Activated CD4-positive, alpha-beta T cell treated with anti-CD3 and anti-CD28 coated beads, Interleukin-2, amount 50 U/mL, for 1 hour (primary cell): ENCODE results near the gene FAM53B.

ENCODE experiments used
- DNase-seq: peaks from one replicate; pipeline ENCODE4 v3.0.0-alpha.2; 2020

FAM53B gene

DNA sequence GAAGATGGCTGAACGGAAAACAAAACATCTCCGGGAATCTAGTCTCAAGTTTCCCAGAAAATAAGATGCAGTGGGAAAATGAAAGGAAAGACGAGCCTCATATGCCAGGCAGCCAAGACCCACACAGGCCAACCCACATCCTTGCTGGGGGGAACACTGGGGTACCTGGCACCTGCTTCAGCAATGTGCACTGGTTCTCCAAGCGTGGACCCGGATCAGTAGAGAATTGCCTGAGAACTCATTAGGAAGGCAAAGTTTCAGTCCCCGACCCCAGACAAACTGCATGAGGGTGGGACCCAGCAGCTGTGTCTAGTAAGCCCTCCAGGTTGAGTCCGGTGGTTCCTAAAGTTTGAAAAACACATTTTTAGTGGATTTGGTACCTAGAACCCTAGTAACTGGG lies 18.4 kb downstream of the FAM53B start:
- no peak for DNase-seq

DNA sequence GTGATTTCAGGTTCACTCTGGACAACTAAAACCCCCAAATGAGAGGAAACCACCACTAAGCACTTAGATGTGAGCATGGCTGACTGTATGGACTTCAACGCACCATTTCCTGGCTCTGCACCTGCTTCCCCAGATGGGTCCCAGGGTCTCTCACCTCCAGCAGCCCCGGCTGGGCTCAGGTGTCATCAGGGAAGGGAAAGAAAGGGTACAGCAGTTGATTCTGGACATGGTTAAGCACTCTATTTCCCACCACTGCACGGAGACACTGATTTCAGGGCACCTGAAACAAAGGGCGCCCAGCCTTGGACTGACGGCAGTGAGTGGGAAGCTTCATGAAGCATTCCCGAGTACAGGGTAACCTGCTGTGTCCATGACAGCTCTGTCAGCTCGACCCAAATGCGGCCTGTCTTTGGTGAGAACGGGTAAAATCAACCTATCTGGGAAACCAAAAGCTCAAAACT lies 19.0 kb downstream of the FAM53B start:
- DNase-seq, result no peak

DNA sequence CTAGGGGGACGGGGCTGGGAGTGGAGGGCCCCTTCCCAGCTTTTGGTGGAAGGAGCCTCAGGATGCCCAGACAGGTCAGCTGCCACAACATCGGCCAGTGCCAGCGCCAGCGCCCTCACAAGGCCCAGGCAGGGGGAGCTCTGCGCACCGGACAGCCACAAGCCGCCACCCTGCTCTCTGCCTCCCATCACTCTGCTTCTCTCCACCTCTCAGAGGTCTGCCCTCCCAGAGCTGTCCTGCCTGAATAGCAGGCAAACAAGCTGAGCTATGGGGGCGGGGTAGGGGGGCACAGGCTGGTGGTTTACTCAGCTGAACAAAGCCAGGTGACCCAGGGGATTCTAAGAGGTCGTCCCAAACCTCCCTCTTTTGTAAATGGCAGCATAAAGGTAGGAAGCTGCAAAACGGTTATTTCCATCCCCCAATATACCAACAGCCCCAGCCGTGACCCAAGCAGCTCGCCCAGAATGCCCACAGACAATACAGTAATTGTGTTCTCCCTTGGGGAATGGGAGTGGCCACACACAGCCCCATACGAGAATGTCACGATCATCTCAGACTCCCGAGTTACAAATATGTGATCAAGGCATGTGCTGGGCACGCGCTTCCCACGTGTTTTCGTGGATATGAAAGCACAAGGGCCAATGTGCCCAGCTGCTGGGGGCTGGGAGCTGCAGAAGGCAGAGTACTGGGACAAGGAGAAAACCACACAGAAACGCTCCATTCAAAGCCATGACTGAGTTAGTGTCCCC lies 19.7 kb downstream of the FAM53B start:
- no peak for DNase-seq

DNA sequence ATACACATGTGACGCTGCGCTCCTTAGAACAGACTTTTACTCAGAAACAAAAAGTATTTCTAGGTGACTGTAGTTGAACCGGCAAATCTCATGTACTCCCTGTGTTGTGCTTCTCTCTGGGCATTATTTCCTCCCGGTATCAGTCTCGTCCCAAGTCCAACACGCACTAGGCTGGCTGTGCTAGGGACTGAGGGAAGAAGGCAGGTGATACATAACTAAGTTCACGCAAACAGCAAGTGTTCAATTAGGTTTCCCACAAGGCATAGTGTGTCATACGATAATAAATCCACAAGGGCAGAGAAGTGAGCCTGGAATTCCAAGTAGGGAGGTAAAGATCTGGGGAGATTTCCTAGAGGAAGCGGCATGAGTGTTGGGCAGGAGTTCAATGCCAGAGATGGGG lies 20.4 kb downstream of the FAM53B start:
- DNase-seq, result no peak

DNA sequence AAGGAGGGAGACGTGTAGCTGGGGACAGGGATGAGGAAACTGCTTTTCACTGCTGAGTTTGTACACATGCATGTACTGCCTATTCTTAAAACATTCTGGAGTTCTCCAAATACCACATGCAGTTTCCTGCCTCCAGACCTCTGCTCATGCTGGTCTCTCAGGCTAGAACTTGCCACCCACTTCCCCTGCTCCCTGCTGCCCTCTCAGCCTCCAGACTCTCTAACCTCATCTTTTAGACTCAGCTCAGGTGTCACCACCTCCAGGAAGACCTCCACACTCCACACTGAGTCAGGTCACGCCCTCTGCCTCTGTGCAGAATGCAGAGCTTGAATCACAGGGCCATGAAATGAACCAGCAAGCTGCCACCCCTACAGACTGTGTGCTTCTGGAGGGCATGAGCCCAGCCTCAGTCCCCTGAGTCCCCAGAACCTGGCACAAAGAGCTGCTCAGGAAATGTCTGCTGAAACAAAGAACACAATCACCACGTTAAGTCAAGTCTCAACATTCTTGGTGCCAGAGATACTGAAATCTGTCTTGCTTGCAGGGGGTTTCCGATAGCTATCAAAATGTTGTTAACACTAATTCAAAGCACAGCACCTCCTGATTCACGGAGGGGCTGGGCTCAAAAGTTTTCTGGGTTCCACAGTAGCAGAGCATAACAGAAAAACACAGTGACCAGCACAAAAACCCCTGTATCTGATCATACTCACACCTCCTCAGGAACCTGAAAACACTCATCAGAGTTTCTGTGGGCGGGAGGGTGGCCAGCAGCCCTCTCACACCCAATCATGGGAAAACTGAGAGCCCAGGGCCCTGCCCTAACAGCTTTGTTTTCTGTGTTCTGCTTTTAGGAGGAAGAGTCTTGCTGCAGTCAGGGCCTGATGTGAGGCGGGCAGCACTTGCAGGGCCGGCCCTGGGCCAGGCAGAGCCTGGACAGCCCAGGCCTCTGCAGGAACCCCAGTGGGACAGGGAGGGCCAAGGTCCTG lies 21.1 kb downstream of the FAM53B start:
- DNase-seq, result peak; percentile 48

DNA sequence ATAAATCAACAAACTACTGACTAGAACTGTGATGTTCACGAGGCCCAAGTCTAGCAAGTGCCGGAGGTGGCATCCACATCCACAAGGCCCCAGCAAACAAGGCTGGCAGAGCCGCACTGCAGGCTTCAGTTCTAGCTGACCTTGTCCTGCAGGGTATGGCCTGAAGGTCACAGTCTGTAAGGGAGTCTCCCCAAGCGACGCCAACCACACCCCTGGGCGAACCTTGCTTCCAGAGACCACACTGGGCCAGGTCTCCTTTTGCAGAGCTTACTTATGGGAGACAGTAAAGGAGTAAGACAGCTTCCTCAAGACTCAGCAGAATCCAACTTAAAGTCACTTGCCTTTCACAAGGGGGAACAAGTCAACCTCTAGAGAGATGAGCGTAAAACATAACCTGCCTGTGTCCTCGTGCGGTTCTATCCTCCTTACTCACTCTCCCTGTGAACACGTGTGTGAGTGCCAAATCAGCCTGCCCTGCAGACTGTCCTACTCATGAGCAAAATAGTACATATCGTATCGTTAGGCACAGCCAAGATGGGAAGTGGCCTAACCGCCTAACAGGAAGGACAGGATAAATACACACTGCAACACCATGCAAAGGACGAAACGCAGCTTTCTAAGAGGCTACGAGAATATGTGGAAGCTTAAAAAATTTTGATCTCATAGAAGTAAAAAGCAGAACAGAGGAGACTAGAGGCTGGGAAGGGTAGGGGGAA lies 22.7 kb downstream of the FAM53B start:
- DNase-seq, result no peak

DNA sequence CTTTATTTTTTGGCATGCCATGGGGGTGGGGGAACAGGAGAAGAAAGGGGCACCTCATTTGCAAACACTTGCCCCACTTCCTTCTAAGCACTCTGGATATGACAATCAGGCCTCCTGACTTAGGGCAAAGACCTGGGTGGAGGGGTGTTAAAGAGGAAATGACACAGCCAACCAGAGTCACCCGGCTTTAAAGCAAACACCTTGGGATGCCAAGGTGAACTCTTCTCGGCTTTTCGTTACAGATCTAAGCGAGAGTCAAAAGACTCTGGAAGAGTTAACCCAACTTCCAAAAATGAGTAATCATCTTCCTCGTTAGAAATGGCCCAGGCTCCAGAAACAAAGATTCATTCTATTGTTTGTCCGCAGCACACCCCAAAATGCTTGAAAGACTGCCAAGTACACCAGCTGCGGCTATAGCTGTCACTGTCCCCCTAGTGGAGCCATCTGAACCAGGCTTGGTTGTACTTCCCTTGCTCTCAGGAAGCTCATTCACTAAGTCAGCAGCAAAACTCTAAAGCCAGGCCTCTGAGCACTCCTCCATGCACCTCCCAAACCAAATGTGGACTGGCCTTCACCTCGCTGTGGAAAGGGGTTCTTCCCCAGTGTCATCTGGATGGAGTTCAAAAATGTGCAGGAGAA lies 24.8 kb downstream of the FAM53B start:
- peak; percentile 67 for DNase-seq

DNA sequence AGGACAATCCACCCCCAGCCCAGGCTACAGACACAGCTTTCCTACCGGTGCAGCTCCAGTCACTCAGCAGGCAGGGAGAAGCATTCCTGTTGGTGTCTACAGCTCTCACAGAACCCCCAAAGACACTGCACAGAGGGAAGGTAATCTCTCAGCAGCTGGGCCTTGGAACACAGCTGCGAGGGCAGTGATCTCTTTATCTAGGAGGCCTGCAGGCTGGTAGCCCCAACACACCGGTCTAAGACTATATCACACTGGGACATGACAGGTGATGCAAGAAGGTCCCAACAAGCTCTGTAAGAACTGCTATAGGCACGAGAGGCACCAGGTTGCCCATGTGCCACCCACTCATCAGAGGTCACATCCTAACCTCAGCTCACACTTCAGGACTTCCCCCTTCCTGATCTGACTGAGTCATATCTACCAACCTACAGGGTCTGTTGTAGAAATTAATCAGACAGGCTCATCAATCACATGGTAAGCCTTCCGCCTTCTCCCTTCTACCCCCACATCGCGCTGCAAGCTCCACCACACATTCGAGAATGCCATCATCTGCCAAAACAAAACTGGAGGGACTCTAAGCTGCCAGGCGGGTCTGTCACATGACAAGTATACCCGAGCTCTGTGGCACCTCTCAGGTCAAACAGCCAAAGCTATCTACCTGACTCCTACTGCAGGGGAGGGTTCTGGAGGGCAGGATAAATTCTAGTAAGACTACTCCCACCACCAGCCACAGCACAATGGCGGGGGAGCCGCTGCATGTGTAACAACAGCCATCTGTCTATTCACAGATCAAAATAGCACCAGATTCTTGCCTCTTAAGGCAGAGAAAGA lies 26.1 kb downstream of the FAM53B start:
- peak; percentile 69 for DNase-seq

DNA sequence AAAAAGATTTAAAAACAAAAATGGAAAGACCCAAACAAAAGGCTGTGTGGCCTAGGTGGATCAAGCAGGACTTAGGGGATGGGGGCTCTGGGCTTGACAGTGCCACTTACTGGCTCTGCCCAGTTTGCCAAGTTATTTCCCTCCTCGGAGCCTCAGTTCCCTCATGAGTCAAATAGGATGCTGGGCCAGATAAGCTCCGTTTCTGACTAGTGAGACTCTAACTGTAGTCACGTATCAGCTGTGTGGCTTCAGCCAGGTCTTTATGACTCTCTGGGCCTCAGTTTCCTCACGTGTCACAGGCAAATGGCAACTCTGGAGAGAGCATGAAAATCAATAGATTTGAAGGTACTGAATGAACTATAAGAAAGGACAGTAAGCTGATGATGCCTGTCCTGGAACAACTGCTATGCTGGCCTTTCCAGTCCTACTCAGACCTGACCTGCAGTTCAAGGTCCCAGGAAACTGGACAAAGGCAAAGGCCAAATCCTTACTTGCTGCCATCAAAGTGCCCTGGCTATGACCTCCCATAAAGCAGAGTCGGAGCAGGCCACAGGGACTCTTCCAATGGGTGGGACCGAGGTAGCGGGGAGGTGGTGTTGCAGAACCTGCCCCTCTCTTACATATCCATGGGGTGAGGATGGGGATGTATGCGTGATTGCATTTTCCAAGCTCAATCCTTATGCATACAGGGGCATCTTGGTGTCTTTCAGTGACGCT lies 27.0 kb downstream of the FAM53B start:
- no peak for DNase-seq

DNA sequence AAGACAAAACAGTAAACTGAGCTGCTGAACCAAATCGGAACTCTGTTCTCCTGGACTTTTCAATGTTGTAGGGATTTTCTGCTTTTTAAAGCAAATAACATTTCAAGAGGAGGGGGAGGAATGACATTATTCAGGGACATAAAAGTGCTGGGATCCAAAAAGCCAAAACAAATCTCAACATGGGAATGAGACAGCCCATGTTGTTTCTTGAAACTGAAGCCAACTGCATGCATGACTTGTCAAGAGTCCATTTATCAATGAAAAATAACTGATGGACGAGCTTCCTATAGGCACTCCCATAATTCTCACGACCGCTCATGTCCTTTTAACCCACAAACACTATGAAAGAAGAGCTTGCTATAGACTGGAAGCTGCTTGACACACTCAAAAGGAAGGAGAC lies 27.8 kb downstream of the FAM53B start:
- no peak for DNase-seq

DNA sequence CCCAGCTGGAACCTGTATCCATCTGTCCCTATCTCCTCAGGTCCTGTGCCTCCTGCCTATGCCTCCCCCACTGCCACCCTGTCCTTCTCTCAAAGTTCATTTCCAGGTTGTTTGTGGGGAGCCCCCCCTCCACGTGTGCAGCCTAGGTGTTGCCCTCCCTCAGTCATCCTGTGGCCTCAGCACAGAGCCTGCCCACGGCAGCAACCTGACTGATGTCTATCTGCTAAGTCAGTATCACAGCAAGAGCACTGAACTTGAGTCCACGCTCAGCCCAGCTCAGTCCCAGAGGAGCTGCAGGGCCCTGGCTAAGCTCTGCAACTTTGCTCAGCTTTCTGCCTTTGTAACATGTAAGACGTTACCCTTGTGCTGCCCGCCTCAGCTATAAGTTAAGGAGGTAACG lies 28.7 kb downstream of the FAM53B start:
- DNase-seq, result no peak

DNA sequence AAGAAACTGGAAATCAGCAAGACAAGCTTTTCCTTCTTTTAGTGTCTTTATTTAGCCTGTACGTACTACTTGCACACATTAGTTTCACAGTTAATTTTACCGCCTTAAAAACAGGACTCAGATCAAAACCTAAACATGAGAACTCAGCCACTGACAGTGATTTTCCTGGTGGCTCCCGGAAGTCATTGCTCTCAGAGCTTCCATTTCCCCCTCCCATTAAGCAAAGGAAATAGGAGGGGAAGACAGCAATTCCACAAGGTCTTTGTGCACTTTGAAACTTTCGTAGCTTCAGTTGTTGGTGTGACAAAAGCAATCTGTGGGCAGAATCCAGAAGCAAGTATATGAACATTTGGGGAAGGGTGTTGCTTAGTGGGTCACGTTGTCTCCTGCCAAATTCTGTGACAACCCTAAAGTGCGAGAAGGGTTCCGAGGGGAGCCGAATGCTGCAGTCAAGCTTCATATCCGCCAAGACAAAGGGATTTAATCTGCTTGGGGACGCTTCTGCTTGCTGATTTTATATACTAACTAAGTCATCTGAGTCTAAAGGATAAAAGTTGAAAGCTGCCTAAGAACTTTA lies 30.4 kb downstream of the FAM53B start:
- no peak for DNase-seq

DNA sequence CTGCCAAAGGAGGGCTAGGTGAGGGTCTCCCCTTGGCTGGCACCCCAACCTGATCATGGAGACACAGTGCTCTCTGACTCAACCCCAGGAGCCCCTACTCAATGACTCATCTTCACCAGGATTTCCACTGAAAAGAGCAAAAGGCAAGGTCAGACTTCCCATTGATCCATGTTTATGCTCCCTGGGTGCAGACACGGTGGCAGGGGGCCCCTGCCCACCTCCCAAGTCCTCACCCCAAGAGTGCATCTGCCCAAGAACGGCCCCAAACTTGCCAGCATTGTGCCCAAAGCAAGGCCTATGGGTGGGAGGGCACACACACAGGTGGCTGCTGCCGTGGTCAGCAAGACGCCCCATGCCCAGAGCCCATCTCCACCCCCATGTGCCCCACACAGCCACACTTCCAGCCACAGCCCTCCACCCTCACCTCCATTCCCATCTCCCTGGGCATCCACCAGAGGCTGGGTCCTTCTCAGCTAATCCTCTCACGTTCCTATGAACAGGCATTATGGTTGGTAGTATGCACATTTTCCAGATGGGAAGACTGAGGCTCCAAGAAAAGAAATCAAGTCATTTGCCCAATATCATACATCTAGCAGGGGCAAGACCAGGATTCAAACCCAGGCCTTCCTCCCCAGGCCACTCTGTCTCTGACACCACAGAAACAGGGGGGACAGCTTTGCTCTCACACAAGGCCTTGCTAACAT lies 31.3 kb downstream of the FAM53B start:
- no peak for DNase-seq

DNA sequence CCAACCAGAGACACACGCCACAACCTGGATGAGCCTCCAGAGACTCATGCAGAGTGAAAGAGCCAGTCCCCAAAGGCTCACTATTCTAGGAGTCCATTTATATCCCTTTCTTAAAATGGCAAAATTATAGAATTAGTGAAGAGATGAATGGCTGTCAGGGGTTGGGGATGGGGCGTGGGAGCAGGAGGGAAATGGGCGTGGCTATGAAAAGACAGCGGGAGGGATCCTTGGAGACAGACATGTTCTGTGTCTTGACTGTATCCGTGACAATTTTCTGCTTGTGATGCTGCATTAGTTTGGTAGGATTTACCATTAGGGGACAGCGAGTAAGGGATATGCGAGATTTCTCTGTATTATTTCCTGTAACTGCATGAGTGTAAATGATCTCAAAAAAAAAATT lies 33.0 kb downstream of the FAM53B start:
- DNase-seq, result no peak

DNA sequence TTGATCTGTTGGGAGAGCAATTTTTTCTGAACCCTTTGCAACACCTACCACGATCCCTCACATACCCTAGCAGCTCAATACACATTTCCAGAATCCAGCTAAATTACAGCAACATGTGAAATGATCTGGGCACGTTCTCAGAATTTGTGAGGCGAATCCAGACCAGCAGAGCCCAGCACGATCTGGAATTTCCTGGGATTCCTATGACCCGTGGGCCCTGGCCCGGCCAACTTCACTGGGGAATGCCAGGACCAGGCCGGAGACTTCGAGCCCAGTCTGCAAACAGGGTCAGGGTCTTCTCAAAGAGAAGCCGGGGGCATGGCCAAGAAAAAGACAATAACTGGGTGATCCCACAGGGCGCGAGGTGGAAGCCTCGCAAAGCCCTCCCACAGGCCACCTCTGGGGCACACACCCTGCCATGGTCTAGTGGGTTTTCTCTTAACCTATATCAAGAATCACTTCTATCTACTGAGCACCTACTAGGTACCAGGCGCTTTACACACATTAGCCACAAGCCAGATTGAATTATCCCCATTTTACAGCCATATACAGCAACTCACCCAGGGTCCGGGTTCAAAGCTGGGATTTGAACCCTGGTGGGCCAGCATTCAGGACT lies 33.8 kb downstream of the FAM53B start:
- DNase-seq, result no peak

DNA sequence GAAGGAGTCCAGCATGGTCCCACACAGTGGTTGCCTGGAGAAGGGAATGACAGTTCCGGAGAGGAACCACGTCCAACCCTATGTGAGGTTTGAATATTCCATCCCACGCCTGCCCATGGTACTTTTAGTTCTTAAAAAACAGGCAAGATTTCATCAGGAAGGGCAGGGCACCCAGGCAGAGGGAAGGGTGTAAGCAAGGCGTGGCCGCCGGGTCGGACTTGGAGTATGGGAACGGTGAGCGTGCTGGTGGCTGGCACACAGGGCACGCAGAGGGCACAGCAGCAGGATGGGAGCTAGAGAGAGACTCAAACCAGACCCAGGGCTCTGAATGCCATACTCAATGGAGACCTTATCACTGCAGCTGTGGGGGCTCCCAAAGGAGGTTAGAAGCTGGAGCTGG lies 34.3 kb downstream of the FAM53B start:
- DNase-seq, result no peak

DNA sequence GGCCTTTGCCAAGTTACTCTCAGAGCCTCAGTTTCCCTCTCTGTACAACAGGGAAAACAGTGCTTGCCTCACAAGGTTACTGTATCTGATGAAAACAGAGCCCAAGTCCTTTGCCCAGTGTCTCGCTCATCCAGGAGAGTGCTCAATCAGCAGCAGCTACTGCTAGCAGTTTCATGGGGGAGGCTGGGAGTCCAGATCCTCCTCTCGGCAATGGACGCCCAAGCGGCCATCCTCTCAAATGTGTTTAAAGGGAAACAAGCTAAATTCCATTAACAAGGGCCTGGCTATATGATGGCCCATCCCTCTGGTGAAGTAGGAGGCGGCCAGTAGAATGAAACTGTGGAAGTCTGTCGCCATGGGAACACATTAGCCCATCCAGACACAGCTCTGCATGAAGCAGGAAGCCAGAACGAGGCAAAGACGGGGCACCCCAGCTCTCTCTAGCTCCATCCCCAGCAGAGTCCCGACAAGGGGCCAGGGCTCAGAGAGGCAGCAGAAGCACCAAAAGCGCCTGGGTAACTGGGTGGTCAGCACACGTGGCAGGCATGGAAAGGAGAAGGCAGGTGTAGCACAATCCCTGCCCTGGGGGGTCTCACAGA lies 35.2 kb downstream of the FAM53B start:
- no peak for DNase-seq

DNA sequence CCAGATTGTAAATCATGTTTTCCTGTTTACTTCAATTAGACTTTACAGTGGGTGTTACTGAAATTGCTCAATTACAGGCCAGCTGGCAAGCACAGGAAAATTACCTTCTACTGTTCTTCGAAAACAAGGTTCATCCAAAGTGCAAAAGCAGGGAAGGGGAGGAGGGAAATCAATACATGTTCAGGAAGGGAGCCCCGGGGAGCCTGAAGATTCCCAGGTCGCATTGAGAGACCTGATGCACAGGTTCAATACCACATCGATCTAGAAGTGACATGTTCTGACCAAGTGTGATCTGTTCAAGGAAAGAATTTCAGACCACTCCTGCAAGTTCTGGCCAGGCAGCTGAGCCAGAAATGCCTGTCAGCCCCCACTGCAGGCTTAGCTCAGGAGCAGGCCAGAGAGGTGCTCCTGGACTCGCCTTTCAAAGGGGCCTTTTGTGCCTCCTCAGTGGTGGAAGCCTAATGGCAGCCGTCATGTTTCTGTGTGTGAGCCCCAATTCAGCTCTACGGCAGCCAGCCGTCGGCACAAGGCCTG lies 35.9 kb downstream of the FAM53B start:
- no peak for DNase-seq

DNA sequence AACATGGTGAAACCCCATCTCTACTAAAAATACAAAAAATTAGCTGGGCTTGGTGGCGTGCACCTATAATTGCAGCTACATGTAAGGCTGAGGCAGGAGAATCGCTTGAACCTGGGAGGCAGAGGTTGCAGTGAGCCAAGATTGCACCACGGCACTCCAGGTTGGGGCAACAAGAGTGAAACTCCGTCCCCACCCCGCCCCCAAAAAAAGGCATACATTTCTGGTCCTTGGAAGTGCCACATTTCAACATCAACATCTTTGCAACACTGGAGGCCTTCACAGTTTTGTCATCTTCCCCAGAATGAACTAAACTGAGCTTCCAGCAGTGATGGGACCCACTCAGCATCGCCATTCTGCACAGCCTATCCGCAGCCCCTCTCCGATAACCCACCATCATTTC lies 36.6 kb downstream of the FAM53B start:
- no peak for DNase-seq
